ENCODE measurements around the gene KRTAP5-2.
"Not testable (repeated sequence)": the region's sequence is repeated elsewhere in the genome, so short reads cannot be mapped to it uniquely, and the experiment has no call there.

Gene KRTAP5-2, protein sequence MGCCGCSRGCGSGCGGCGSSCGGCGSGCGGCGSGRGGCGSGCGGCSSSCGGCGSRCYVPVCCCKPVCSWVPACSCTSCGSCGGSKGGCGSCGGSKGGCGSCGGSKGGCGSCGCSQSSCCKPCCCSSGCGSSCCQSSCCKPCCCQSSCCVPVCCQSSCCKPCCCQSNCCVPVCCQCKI

DNA sequence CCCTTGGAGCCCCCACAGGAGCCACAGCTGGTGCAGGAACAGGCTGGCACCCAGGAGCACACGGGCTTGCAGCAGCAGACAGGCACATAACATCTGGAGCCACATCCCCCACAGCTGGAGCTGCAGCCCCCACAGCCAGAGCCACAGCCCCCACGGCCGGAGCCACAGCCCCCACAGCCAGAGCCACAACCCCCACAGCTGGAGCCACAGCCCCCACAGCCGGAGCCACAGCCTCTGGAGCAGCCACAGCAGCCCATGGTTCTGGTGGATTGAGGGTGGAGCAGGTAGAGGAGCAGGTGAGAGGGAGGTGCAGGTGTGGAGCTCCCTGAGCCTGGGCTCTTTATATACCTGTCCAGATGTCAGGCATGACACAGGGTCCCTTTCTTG lies at the start of gene KRTAP5-2:
TSS of gene KRTAP5-2 (minus strand) at position 301 of the 387 bp plus-strand sequence. CDS start at position 257, 44 bp downstream.
- Mint-ChIP-seq H3K27ac (no peak within 1 kb of the TSS), H3K36me3 (peaks cover 5% of the 10 kb centered on the region), H3K27me3 (peaks cover 6% of the 10 kb centered on the region), H3K4me1 (peaks cover 19% of the 10 kb centered on the region), H3K9me3 (no peaks in the 10 kb centered on the region), H3K4me3 (no peak within 1 kb of the TSS)
- DNase-seq (ENCODE audit: low spot score in 2 of 2), result no peak
- no peak for ATAC-seq (ENCODE audit: low read depth)

DNA sequence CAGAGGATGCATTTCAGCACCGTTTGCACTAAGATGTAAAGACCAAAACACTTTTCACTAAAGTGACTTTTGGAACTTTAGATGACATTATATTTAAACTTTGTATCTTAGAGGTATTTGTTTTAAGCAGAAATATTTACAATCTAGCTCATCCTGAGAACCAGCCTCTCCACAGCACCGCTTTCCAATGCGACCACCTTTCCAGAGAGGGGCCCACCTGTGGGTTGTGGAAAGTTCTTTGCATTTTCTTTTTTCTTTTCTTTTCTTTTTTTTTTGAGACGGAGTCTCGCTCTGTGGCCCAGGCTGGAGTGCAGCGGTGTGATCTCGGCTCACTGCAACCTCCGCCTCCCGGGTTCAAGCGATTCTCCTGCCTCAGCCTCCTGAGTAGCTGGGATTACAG lies 48.4 kb upstream of the KRTAP5-2 start:
- not testable (repeated sequence) for ATAC-seq (ENCODE audit: low read depth); H3K27me3 Mint-ChIP-seq; H3K36me3 Mint-ChIP-seq; H3K4me3 Mint-ChIP-seq; H3K4me1 Mint-ChIP-seq; H3K9me3 Mint-ChIP-seq; DNase-seq (ENCODE audit: low spot score in 2 of 2); H3K27ac Mint-ChIP-seq

DNA sequence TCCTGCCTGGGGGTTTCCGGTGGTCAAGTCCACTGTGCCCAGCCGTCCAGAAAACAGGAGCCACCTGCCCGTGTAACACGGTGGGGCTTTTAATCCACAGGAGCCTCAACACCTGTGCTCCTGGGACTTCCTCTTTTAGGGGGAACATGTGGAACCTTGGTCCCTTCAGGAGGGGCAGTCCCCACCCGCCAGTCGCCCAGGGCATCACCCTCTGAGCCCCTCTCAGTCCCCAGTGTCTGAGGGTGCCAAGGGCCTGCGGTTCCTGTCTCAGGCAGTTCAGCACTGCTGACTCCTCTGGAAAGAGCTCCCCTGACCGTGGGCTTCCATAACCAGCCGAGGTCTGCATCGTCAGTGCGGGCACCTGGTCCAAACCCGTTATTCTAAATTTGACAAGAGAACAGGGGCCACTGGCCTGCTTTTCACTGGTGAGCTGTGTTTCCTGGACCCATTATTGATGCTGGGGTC lies 47.3 kb upstream of the KRTAP5-2 start:
- Mint-ChIP-seq H3K4me1 (peaks cover 2% of the 10 kb centered on the region), H3K4me3 (no peak overlapping the region), H3K9me3 (no peaks in the 10 kb centered on the region), H3K27ac (no peak overlapping the region), H3K36me3 (no peaks in the 10 kb centered on the region), H3K27me3 (peaks cover 5% of the 10 kb centered on the region)
- no peak for ATAC-seq (ENCODE audit: low read depth)
- DNase-seq (ENCODE audit: low spot score in 2 of 2), result no peak

DNA sequence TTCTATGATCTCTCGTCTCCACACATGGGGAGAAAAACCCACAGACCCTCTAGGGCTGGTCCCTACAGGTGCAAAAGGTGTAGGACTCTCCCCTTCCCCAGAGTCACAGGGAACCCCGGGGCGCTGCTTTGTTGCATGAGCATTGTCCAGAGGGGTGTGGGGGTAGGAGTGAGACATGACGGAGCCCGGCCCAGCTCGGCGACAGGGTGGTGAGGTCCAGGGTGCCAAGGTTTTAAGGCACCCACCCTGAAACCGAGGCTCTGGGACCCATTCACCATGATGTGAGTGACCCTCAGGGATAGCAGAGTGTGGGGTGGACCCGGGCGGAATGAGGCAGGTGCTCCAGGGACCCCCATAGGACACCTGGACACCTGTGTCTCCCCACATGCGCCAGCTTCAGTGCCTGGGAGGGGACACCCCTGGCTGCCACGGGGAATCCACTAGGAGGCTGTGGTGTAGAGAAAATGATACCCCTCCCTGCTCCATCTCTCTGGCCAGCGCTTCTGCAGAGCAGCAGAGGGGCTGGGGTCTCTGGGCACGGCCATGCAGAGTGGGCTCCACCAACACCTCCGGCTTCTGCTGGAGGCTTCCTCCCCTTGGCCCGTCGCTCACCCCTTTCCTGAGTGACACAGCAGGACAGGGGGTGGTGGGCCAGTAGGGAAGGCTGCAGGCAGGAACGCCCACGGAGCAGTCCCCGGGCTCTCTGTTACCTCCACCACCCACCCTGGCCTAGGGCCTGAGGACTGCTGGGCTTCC lies 46.7 kb upstream of the KRTAP5-2 start:
- no peaks in the 10 kb centered on the region for H3K36me3 Mint-ChIP-seq
- H3K4me1 Mint-ChIP-seq, result peaks cover 2% of the 10 kb centered on the region
- peaks cover 8% of the 10 kb centered on the region for H3K27me3 Mint-ChIP-seq
- no peak for ATAC-seq (ENCODE audit: low read depth)
- DNase-seq (ENCODE audit: low spot score in 2 of 2), result no peak
- H3K4me3 Mint-ChIP-seq, result no peak overlapping the region
- H3K9me3 Mint-ChIP-seq, result no peaks in the 10 kb centered on the region
- H3K27ac Mint-ChIP-seq, result no peak overlapping the region

DNA sequence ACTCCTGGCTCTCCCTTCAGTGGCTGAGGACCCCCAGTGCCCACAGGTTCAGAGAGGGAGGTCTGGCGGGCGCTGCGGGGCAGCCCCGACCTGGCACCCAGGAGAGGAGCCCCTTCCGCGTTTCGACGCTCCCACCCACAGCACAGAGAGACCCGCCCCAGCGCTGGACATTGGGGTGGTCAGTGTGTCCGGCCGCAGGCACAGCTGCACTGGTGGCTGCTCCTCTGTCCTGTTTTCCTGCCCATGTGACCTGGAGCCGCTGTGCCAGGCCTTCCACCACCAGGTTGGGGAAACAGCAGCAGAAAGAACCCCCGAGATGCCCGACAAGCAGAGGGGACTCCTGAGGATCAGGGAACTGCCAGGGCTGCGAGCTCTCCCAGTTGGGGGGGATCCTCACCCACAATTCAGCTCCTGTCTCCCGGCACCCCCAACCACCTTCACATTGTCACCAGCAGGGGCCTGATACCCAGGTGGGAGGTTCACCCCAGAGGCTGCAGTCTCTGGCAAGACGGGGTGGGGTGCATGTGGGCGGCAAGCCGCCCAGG lies 45.1 kb upstream of the KRTAP5-2 start:
- ATAC-seq (ENCODE audit: low read depth) (no peak), DNase-seq (ENCODE audit: low spot score in 2 of 2) (no peak)
- H3K9me3 Mint-ChIP-seq, result no peaks in the 10 kb centered on the region
- H3K4me3 Mint-ChIP-seq, result no peak overlapping the region
- no peak overlapping the region for H3K27ac Mint-ChIP-seq
- H3K4me1 Mint-ChIP-seq, result peaks cover 2% of the 10 kb centered on the region
- no peaks in the 10 kb centered on the region for H3K36me3 Mint-ChIP-seq
- peaks cover 10% of the 10 kb centered on the region for H3K27me3 Mint-ChIP-seq

DNA sequence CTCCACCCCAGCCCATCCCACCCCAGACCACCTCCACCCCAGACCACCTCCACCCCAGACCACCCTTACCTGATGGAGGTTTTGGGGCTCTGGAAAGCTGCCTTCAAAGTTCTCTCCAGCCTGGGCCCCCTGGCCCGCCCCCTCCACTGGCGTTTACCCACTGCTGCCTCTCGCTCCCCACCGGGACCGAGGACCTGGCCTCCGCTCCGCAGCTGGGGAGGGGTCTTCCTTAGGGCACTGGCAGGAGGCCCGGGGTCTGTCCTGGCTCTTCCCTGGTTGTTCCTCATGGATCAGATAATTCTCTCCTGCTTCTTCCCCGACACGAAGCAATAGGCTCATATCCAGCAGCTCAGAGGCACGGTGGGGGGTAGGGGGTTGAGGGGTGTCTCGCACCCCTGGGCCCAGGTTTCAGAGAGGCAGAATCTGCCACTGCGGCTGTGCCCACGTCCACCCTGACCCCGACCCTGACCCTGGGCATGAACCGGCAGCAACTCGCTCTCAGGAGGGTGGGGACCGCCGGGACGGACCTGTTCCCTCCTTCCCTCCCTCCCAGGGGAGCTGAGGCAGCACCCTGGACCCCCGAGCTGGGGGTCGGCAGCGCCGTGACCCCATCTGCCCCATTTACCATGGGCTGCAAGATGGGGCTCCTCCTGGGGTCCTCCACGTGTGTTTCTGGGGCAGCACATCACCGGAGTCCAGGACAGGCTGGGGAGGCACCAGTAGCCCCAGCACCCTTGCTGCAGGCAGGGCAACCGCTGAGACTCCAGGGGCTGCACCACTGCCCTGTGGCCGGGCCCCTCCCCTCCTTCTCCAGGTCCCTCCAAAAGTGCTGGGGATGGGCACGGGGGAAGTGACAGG lies 44.4 kb upstream of the KRTAP5-2 start:
- peaks cover 2% of the 10 kb centered on the region for H3K4me1 Mint-ChIP-seq
- no peak for ATAC-seq (ENCODE audit: low read depth)
- no peak for DNase-seq (ENCODE audit: low spot score in 2 of 2)
- peaks cover 10% of the 10 kb centered on the region for H3K27me3 Mint-ChIP-seq
- H3K36me3 Mint-ChIP-seq, result no peaks in the 10 kb centered on the region
- no peaks in the 10 kb centered on the region for H3K9me3 Mint-ChIP-seq
- no peak overlapping the region for H3K27ac Mint-ChIP-seq
- no peak overlapping the region for H3K4me3 Mint-ChIP-seq

DNA sequence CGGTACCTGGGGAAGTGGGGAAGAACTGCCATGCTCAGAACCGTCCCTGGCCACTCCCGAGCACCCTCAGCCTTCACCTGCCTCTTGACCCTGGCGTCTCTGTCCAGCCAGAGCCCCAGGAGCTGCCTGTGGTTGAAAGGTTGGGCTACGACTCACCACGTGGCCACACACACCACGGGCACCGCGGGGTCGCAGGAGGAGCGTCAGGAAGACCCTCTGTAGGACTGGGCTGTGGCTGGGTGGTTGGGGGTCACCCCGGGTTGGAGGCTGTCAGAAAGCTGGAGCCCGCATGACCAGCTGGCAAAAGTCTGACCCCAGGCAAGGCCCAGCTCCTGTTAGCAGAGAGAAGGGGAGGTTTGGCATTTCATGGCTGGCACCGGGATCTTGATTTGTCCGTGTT lies 43.0 kb upstream of the KRTAP5-2 start:
- H3K4me3 Mint-ChIP-seq, result no peak overlapping the region
- ATAC-seq (ENCODE audit: low read depth) (no peak), DNase-seq (ENCODE audit: low spot score in 2 of 2) (no peak)
- H3K36me3 Mint-ChIP-seq, result no peaks in the 10 kb centered on the region
- H3K4me1 Mint-ChIP-seq, result peaks cover 2% of the 10 kb centered on the region
- H3K9me3 Mint-ChIP-seq, result no peaks in the 10 kb centered on the region
- no peak overlapping the region for H3K27ac Mint-ChIP-seq
- peaks cover 14% of the 10 kb centered on the region for H3K27me3 Mint-ChIP-seq

DNA sequence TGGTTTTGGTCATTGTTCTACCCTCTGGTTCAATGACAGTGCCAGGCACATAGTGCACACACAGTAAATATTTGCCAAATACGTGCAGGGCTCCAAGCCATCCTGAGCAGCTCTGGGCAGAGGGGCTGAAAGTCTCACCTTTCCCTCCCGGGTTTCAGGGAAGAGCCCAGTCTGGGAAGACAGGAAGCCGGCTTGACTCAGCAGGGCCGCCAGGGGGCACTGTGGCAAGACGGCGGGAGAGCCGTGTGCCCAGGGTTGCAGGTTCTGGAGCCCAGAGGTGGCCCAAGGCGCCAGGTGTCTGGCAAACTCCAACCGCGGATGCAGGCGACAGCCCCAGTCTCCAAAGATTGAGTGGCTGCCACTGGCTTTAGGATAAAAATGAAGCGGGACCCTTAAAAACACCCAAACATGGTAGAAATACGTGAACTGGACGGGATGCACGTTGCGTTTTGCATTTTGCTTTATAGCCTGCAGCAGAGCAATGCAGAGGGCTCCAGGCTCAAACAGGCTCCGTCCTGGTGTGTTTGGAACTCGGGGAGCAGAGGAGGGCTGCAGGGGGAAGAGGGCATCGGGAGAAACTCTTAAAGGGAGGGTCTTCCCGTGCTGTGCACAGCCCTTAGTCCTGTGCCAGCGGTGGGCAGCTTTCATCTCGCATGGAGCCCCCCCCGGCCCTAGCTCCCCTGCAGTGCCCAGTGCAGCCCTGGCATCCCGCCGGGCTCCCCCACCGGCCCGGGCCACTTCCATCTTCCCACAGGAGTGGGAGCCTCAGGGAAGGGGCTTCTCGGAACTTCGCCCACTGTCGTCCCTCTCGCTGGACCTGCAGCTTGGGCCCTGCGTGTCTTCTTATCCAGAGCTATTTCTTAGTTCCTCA lies 42.2 kb upstream of the KRTAP5-2 start:
- Mint-ChIP-seq H3K4me1 (peaks cover 2% of the 10 kb centered on the region), H3K9me3 (no peaks in the 10 kb centered on the region), H3K4me3 (no peak overlapping the region), H3K27ac (no peak overlapping the region), H3K27me3 (peaks cover 14% of the 10 kb centered on the region), H3K36me3 (no peaks in the 10 kb centered on the region)
- DNase-seq (ENCODE audit: low spot score in 2 of 2), result peak; percentile 24 to 45
- ATAC-seq (ENCODE audit: low read depth), result peak; percentile 41

DNA sequence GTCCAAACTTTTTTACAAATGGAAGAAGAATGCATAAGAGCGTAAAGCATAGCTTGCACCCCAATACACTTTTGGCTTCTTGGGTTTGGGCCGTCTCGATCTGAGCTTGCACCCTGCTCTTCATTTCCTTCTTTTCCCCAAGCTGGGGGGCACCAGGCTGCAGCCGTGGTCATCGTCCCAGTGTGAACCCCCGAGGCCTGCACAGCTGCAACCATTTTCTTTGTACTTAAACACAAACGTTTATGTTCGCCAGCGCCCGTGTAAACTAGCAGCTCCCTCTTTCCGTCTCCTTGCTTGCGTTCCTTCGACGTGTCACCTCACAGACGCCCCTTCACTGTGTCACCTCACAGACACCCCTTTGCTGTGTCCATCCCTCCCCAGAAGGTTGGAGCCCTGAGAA lies 41.6 kb upstream of the KRTAP5-2 start:
- no peaks in the 10 kb centered on the region for H3K4me1 Mint-ChIP-seq
- no peaks in the 10 kb centered on the region for H3K9me3 Mint-ChIP-seq
- H3K36me3 Mint-ChIP-seq, result no peaks in the 10 kb centered on the region
- ATAC-seq (ENCODE audit: low read depth), result no peak
- DNase-seq (ENCODE audit: low spot score in 2 of 2), result no peak
- no peak overlapping the region for H3K4me3 Mint-ChIP-seq
- H3K27me3 Mint-ChIP-seq, result peaks cover 16% of the 10 kb centered on the region
- H3K27ac Mint-ChIP-seq, result no peak overlapping the region

DNA sequence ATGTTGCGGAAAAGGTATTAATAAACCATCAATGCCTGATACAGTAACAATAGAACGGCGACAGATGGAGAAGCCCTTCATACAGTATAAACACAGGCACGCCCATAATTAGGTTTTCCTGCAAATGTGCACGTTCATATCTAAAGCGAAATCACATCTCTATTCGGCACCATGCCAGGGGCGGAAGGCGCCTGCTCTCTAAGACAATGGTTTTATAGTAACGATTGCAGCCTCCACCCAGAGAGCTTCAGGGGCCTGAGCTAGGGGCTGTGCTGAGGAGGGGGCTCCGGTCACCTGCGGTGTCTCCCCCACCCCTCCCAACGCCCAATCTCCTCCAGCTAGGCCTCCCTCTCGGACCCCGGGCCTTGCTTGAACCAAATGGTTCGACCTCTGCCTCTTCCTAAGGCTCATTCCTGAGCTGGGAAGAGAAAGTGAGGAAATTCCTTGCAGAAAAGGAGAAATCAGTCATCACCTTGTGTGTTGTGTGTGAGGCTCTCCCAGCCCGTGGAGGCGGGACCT lies 41.1 kb upstream of the KRTAP5-2 start:
- Mint-ChIP-seq H3K27me3 (peaks cover 15% of the 10 kb centered on the region), H3K9me3 (no peaks in the 10 kb centered on the region), H3K4me3 (no peak overlapping the region), H3K27ac (no peak overlapping the region), H3K36me3 (no peaks in the 10 kb centered on the region), H3K4me1 (no peaks in the 10 kb centered on the region)
- DNase-seq (ENCODE audit: low spot score in 2 of 2), result no peak
- ATAC-seq (ENCODE audit: low read depth), result no peak

DNA sequence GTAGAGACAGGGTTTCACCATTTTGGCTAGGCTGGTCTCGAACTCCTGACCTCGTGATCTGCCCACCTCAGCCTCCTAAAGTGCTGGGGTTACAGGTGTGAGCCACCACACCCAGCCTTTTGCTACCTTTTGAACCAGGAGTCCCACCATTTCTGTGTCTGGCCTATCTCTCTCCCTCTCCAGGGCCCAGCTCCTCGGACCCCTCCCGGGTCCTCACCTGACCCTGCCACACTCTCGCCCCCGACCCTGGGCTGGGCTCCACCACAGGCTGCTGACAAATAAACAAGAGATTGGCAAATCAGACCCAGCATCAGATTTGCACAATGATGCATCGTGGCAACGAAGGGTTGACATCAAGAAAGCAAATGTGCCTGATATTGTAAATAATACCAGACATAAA lies 40.2 kb upstream of the KRTAP5-2 start:
- DNase-seq (ENCODE audit: low spot score in 2 of 2) (no peak), ATAC-seq (ENCODE audit: low read depth) (no peak)
- no peak overlapping the region for H3K27ac Mint-ChIP-seq
- no peaks in the 10 kb centered on the region for H3K9me3 Mint-ChIP-seq
- H3K4me3 Mint-ChIP-seq, result no peak overlapping the region
- no peaks in the 10 kb centered on the region for H3K36me3 Mint-ChIP-seq
- H3K4me1 Mint-ChIP-seq, result no peaks in the 10 kb centered on the region
- peaks cover 15% of the 10 kb centered on the region for H3K27me3 Mint-ChIP-seq

DNA sequence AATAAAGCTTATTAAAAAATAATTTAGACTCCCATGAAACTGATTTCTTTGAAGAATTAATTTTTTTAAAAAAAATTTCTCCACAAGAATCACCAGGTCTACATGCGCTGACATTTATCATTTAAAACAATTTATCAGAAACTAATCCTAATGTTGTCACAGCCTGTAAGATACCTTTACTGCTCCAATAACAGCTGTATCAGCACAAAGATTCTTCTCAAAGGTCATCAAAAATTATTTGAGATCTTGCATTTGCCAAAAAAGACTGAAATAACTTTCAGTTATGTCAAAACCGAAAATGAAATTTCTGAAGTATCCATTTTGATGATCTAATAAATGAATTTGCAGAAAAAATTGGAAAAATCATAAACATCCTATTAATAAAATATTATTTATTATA lies 39.5 kb upstream of the KRTAP5-2 start:
- ATAC-seq (ENCODE audit: low read depth) (no peak), DNase-seq (ENCODE audit: low spot score in 2 of 2) (no peak)
- H3K4me3 Mint-ChIP-seq, result no peak overlapping the region
- H3K4me1 Mint-ChIP-seq, result peaks cover 2% of the 10 kb centered on the region
- no peak overlapping the region for H3K27ac Mint-ChIP-seq
- peaks cover 17% of the 10 kb centered on the region for H3K27me3 Mint-ChIP-seq
- no peaks in the 10 kb centered on the region for H3K9me3 Mint-ChIP-seq
- no peaks in the 10 kb centered on the region for H3K36me3 Mint-ChIP-seq

DNA sequence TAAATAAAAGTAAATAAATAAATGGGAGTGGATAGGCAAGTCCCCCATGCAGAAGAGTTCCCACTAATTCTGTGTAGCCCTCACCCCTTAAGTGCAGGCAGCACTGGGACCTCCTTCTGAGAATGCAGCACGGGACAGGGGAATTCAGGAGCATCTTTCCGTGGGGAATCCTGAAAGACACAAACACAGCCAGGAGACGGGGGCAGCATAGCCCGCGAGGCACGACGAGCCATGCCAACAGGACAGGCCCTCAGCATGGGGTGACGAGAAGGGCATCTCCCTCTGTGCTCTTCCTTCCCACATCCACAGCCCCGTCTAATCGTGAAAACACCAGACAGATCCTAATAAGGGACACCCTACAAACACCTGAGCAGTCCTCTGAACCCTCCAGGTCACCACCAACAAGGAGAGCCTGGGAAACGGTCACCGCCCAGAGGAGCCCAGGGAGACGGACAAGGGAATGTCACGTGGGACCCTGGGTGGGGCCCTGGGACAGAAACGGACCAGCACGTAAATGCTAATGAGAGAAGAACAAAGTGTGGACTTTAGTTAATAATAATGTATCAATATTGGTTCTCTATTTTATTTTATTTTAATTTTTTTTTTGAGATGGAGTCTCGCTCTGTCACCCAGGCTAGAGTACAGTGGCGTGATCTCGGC lies 38.3 kb upstream of the KRTAP5-2 start:
- Mint-ChIP-seq H3K27me3 (peaks cover 22% of the 10 kb centered on the region), H3K27ac (no peak overlapping the region), H3K4me1 (peaks cover 4% of the 10 kb centered on the region), H3K36me3 (no peaks in the 10 kb centered on the region), H3K9me3 (no peaks in the 10 kb centered on the region), H3K4me3 (no peak overlapping the region)
- DNase-seq (ENCODE audit: low spot score in 2 of 2), result no peak
- ATAC-seq (ENCODE audit: low read depth), result no peak
